Common myeloid progenitor, CD34-positive (primary cell): Measurements from ENCODE around the gene WARS2.

ENCODE experiments used
- CTCF ChIA-PET: fragments of 350-600 bp; sonication (Branson Sonifier 250); formaldehyde crosslinking; loops from one replicate; lab custom pipeline; 2021; ENCODE audit warnings: antibody characterized with exemption; lab: Charles Lee
- POLR2A ChIA-PET: fragments of 350-600 bp; sonication (Branson Sonifier 250); formaldehyde crosslinking; loops from one replicate; lab custom pipeline; 2021; ENCODE audit warnings: antibody characterized with exemption; lab: Charles Lee
- DNase-seq, 3 donors: peaks; one replicate each; pipeline versions ENCODE4 v3.0.0 to v3.0.0-alpha.2; 2013
- H3K27ac ChIP-seq, 2 experiments: 1 replicate in 1 of 2; 2 replicates in 1 of 2; pipeline ENCODE4 v1.7.0; 2013; ENCODE audit warnings: inconsistent platforms in 2 of 2, low read length in 2 of 2, mild to moderate bottlenecking in 2 of 2, low read depth in 1 of 2, moderate library complexity in 1 of 2; ENCODE audit not compliant: severe bottlenecking in 2 of 2, insufficient read depth in 1 of 2, poor library complexity in 1 of 2
- H3K27me3 ChIP-seq, 5 experiments: replicated peaks in 2 of 5; 1 replicate in 3 of 5; 2 replicates in 2 of 5; pipeline versions ENCODE4 v1.6.1 to v1.7.0; 2013; ENCODE audit warnings: low read length in 4 of 5, mild to moderate bottlenecking in 2 of 5, moderate library complexity in 2 of 5, inconsistent platforms in 1 of 5; ENCODE audit not compliant: insufficient read depth in 5 of 5, control insufficient read depth in 4 of 5
- H3K36me3 ChIP-seq, 4 experiments: 1 replicate in 2 of 4; 2 replicates in 2 of 4; pipeline versions ENCODE4 v1.6.1 to v1.7.0; 2013; ENCODE audit warnings: low read length in 3 of 4, control low read depth in 1 of 4, mild to moderate bottlenecking in 1 of 4; ENCODE audit not compliant: control insufficient read depth in 4 of 4, insufficient read depth in 4 of 4
- H3K4me1 ChIP-seq, 4 experiments: 1 replicate in 3 of 4; 2 replicates in 1 of 4; pipeline versions ENCODE4 v1.6.1 to v1.7.1; 2013; ENCODE audit warnings: low read length in 3 of 4, mild to moderate bottlenecking in 3 of 4, control low read depth in 1 of 4, inconsistent platforms in 1 of 4, moderate library complexity in 1 of 4; ENCODE audit not compliant: control insufficient read depth in 4 of 4, insufficient read depth in 4 of 4; ENCODE audit errors: control extremely low read depth in 1 of 4
- H3K4me3 ChIP-seq, 7 experiments: 1 replicate in 4 of 7; 2 replicates in 3 of 7; pipeline versions ENCODE4 v1.5.1 to v1.7.0; 2013; ENCODE audit warnings: mild to moderate bottlenecking in 7 of 7, low read length in 6 of 7, moderate library complexity in 6 of 7, inconsistent platforms in 2 of 7, low read depth in 2 of 7, control low read depth in 1 of 7; ENCODE audit not compliant: insufficient read depth in 4 of 7, control insufficient read depth in 1 of 7; ENCODE audit errors: extremely low read depth in 1 of 7
- H3K9me3 ChIP-seq, 5 experiments: 1 replicate in 4 of 5; 2 replicates in 1 of 5; pipeline versions ENCODE4 v1.6.1 to v1.7.1; 2013; ENCODE audit warnings: low read length in 4 of 5, mild to moderate bottlenecking in 2 of 5, inconsistent platforms in 1 of 5, low read depth in 1 of 5, moderate library complexity in 1 of 5; ENCODE audit not compliant: control insufficient read depth in 4 of 5, insufficient read depth in 2 of 5; ENCODE audit errors: control extremely low read depth in 1 of 5
- WGBS: methylation state at CpG from one replicate; pipeline ENCODE4 v1.1.5; 2013; ENCODE audit not compliant: insufficient coverage; 5-methylcytosine and 5-hydroxymethylcytosine counted together

WARS2 gene

DNA sequence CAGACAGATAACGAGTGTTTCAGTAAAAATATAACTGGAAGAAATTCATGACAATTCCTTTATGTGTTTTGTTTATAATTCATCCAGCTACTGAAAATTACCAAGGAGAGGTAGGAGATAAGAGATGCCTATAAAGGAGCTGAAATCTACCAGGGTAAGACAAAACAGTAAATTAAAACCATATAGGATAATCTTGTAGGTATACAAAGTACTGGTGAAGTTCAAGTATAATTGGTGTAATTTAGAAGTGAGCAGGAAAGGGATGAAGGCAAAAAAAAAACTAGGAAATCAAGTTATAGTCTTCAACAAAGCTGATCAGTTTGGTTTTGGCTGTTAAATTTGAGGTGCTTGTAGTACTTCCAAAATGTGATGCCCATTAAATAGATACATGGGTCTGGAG is 1.2 kb upstream of the WARS2 start:
- ChIA-PET POLR2A (no interaction called here), CTCF (interaction anchor here (0.6 to 1.6 kb wide), 3 partner anchors 9 to 226 kb away, joined by 3 read pairs; no protein-coding TSS in a partner anchor)
- Histone ChIP-seq H3K27ac (no peak overlapping the region), H3K27me3 (no peaks in the 10 kb centered on the region), H3K36me3 (peaks cover 0 to 6% (median 0%) of the 10 kb centered on the region in 4 experiments), H3K4me3 (peak overlapping the region in 1 of 7 experiments; percentile 80), H3K9me3 (no peaks in the 10 kb centered on the region), H3K4me1 (peaks cover 6 to 20% (median 12%) of the 10 kb centered on the region in 4 experiments)
- DNase-seq = no peak
- no CpG with 5 or more reads among the region's 1 CpG for WGBS

DNA sequence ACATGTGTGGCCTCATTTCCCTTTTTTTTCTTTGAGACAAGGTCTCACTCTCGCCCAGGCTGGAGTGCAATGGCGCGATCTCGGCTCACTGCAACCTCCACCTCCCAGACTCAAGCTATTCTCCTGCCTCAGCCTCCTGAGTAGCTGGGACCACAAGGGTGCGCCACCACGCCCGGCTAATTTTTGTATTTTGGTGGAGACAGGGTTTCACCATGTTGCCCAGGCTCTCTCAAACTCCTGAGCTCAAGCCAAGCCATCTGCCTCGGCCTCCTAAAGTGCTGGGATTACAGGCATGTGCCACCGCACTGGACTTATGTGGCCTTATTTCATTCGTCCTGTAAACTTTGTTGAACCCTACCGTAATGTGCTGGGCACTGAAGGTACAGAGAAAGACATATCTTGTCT is 569 bp upstream of the WARS2 start:
- 70% methylated on average over 10 of the region's 11 CpGs for WGBS
- Histone ChIP-seq H3K36me3 (no peaks in the 10 kb centered on the region), H3K9me3 (no peaks in the 10 kb centered on the region), H3K27ac (peak overlapping the region; percentile 98 to 99), H3K4me1 (peaks cover 6 to 20% (median 12%) of the 10 kb centered on the region in 4 experiments), H3K4me3 (peak overlapping the region; percentile 1 to 96 (median 80)), H3K27me3 (no peaks in the 10 kb centered on the region)
- DNase-seq = no peak
- POLR2A ChIA-PET = no interaction called here
- CTCF ChIA-PET = interaction anchor here (1.6 kb wide), 1 partner anchor 227 kb away, joined by 3 read pairs; no protein-coding TSS in a partner anchor

DNA sequence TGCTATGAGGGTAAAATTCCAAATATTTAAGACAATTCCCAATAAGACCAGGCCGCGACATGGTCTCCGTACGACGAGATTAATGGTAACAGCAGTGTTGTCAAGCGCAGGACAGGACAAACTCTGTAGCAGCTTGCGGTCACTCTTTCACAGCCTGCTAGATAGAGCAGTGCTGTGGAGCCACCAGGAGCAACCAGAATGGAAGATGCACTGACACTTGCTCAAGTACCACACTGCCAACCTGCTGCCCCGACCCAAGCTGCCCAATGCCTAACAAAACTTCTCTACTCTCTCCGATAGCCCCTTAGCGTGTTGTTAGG is 636 bp downstream of the WARS2 start:
- 5% methylated on average over 3 of the region's 10 CpGs for WGBS
- ChIA-PET CTCF (interaction anchor here (1.6 kb wide), 1 partner anchor 228 kb away, joined by 3 read pairs; no protein-coding TSS in a partner anchor), POLR2A (no interaction called here)
- no peaks in the 10 kb centered on the region for H3K36me3 ChIP-seq
- no peaks in the 10 kb centered on the region for H3K27me3 ChIP-seq
- H3K4me1 ChIP-seq = peaks cover 6 to 20% (median 12%) of the 10 kb centered on the region in 4 experiments
- DNase-seq = no peak
- H3K9me3 ChIP-seq = no peaks in the 10 kb centered on the region
- peak overlapping the region; percentile 40 to 96 (median 80) for H3K4me3 ChIP-seq
- H3K27ac ChIP-seq = peak overlapping the region; percentile 98 to 99

DNA sequence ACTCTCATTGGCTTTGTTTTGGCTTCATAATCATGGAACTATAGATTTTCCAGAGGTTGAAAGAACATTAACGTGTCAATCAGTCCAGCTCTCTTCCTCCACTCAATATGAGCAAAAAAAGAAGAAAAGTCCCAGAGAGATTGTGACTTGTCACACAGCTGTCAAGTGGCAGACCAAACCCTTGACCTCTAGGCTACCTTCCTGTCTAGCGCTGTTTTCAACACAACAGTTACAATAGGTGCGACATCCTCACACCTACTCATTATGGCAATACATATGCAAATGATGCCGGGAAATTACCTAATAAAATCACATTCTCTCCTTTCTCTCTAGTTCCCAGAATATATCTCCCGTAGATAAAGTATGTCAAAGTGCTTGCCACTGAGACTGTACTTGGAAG is 1.1 kb downstream of the WARS2 start:
- H3K36me3 ChIP-seq = no peaks in the 10 kb centered on the region
- H3K4me1 ChIP-seq = peaks cover 6 to 20% (median 12%) of the 10 kb centered on the region in 4 experiments
- ChIA-PET POLR2A (no interaction called here), CTCF (no interaction called here)
- H3K27ac ChIP-seq = peak overlapping the region; percentile 98 to 99
- no peaks in the 10 kb centered on the region for H3K27me3 ChIP-seq
- WGBS = 60% methylated on average over 5 of the region's 5 CpGs
- peak overlapping the region in 6 of 7 experiments; percentile 74 to 96 (median 81) for H3K4me3 ChIP-seq
- H3K9me3 ChIP-seq = no peaks in the 10 kb centered on the region
- DNase-seq = peak in 2 of 3 donors; percentile 13 to 18

DNA sequence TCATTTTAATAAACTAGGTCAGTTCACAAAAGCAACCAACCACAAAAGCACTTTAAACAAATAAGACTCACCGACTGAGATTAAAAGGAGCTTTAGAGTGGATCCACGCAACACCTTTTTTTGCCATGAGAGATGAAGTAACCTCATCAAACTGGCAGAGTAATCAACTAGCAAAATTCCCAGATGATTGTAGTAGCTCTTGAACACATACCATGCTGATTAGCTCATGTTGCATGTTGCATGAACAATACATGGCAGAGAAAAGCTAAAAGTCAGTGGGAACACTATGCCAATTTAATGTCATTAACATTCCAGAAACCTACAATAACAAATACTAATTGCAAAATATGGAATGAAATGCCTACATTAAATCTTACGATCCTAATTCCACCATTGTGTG is 4.1 kb downstream of the WARS2 start:
- Histone ChIP-seq H3K9me3 (no peaks in the 10 kb centered on the region), H3K36me3 (no peaks in the 10 kb centered on the region), H3K27ac (no peak overlapping the region), H3K27me3 (no peaks in the 10 kb centered on the region), H3K4me1 (peaks cover 6 to 16% (median 10%) of the 10 kb centered on the region in 4 experiments), H3K4me3 (no peak overlapping the region)
- no peak for DNase-seq
- WGBS = 100% methylated on average over 2 of the region's 3 CpGs
- ChIA-PET CTCF (no interaction called here), POLR2A (no interaction called here)

DNA sequence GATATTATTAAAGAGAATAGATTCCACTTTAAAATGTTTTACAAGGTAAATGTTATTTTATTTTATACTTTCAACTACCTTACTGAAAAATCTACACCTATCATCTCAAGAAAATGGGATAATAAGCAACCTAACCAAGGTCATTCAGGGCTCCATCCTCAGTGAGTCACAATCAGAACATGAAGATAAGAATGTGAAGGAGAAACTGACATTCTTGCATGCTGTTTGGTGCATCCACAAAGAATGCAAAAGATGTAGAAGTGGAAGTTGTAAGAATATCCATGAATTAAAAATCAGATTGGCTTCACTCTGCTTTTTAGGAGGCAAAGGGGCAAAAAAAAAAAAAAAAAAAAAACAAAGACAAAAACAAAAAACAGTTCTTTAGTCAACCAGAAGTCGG is 6.5 kb downstream of the WARS2 start:
- no peaks in the 10 kb centered on the region for H3K36me3 ChIP-seq
- H3K27me3 ChIP-seq = no peaks in the 10 kb centered on the region
- DNase-seq = no peak
- no peaks in the 10 kb centered on the region for H3K4me1 ChIP-seq
- no peak overlapping the region for H3K4me3 ChIP-seq
- no CpG with 5 or more reads among the region's 1 CpG for WGBS
- no peak overlapping the region for H3K27ac ChIP-seq
- H3K9me3 ChIP-seq = no peaks in the 10 kb centered on the region
- ChIA-PET POLR2A (no interaction called here), CTCF (no interaction called here)

DNA sequence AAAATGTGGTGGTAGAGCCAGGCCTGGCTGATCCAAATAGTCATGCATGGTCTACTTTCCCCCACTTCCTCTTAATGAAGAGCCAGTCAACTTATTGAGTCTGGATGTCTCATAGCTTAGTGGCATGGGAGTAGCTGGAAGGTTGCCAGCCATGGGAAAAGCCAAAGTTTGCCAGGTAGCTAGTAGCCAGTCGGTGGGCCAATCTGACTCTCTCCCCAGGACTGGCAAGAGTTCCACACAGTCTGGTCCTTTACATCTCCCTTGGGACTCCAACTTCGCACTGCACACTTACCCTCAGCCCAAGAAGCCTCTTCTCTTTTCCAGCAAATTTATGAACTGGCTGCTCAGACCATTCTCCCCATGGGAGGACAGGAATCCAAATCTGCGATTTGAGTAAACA is 8.3 kb downstream of the WARS2 start:
- no peak overlapping the region for H3K27ac ChIP-seq
- no peak for DNase-seq
- H3K4me3 ChIP-seq = no peak overlapping the region
- H3K9me3 ChIP-seq = no peaks in the 10 kb centered on the region
- ChIA-PET CTCF (no interaction called here), POLR2A (no interaction called here)
- H3K4me1 ChIP-seq = no peaks in the 10 kb centered on the region
- 87% methylated on average over 2 of the region's 3 CpGs for WGBS
- no peaks in the 10 kb centered on the region for H3K36me3 ChIP-seq
- H3K27me3 ChIP-seq = no peaks in the 10 kb centered on the region
